HG03108 (cell line): ENCODE measurements around the gene WEE1.
"Not testable (repeated sequence)": the region's sequence is repeated elsewhere in the genome, so short reads cannot be mapped to it uniquely, and the experiment has no call there.

Experiments used
- ATAC-seq: cut with Tn5 transposase; IDR thresholded peaks from one replicate; pipeline ENCODE4 v1.9.1; 2021; ENCODE audit warnings: moderate library complexity; ENCODE audit not compliant: unreplicated experiment

The WEE1 gene

GRCh38 chr11:9573052-9573774 is at the start of gene WEE1:
TSS of gene WEE1 (plus strand) at chr11:9573670. CDS start at chr11:9573934, 264 bp downstream.
- ATAC-seq: peak; percentile 83

GRCh38 chr11:9524001-9524400 is 49.5 kb upstream of the WEE1 start:
- no peak for ATAC-seq

GRCh38 chr11:9525116-9525515 is 48.4 kb upstream of the WEE1 start:
- ATAC-seq: no peak

GRCh38 chr11:9527481-9528135 is 45.9 kb upstream of the WEE1 start:
- ATAC-seq: no peak

GRCh38 chr11:9528136-9528501 is 45.4 kb upstream of the WEE1 start:
- no peak for ATAC-seq

GRCh38 chr11:9528573-9529333 is 44.7 kb upstream of the WEE1 start:
- ATAC-seq: no peak

GRCh38 chr11:9529334-9529650 is 44.2 kb upstream of the WEE1 start:
- ATAC-seq: no peak

- ATAC-seq: no peak
These were observed 43.3 kb upstream of the WEE1 start for GRCh38 chr11:9530020-9530621.

GRCh38 chr11:9530901-9531625 is 42.4 kb upstream of the WEE1 start:
- no peak for ATAC-seq

GRCh38 chr11:9533058-9533457 is 40.4 kb upstream of the WEE1 start:
- no peak for ATAC-seq

- no peak for ATAC-seq
These were observed 39.6 kb upstream of the WEE1 start for GRCh38 chr11:9533736-9534473.

GRCh38 chr11:9535189-9535781 is 38.2 kb upstream of the WEE1 start:
- no peak for ATAC-seq

GRCh38 chr11:9538548-9538947 is 34.9 kb upstream of the WEE1 start:
- ATAC-seq: no peak

- ATAC-seq: not testable (repeated sequence)
These were observed 24.3 kb upstream of the WEE1 start for GRCh38 chr11:9549216-9549615.

- ATAC-seq: no peak
These were observed 23.3 kb upstream of the WEE1 start for GRCh38 chr11:9550191-9550628.

- ATAC-seq: no peak
These were observed 12.0 kb upstream of the WEE1 start for GRCh38 chr11:9561279-9561982.

- ATAC-seq: no peak
These were observed 10.8 kb upstream of the WEE1 start for GRCh38 chr11:9562716-9563115.

GRCh38 chr11:9563196-9563730 is 10.2 kb upstream of the WEE1 start:
- ATAC-seq: no peak
